ENCODE measurements around the gene DIMT1.

The DIMT1 gene

DNA sequence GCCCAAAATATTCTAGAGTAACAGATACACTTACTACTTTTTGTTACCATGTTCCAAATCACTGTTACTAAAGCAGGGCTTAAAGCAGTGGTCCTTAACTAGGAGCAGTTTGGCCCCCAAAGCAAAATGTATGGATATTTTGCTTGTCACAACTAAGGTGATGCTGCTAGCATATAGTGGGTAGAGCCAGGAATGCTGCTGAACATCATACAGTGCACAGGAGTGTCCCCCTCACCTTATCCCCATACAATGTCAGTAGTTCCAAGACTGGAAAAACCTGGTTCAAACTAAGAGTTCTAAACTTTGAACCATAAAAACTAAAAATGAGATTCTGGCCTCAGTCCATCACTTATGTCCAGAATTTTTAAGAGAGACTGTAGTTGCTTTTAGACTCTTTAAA is 28.1 kb downstream of the DIMT1 start:
- peaks cover 19 to 96% of the 10 kb centered on the region in 2 donors for H3K36me3 ChIP-seq (replicated peaks in 1 of 2; ENCODE audit: control insufficient read depth in 2 of 2, insufficient read depth in 2 of 2, low read length in 2 of 2)

DNA sequence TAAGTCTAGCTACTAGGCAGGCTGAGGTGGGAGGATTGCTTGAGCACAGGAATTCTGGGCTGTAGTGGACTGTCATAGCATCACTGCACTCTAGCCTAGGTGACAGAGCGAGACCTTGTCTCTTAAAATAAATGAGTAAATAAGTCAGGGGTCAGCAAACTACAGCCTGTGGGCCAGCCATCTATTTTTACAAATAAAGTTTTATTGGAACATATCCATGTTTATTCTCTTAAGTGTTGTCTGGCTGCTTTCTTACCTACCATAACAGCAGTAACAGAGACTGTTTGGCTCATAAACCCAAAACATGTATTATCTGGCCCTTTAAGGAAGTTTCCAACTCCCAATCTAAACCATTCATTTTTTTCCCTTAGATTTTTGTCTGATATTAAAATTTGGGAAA is 29.6 kb downstream of the DIMT1 start:
- H2AK5ac ChIP-seq (ENCODE audit: low read depth, low read length): no peak overlapping the region
- H3K27me3 ChIP-seq (ENCODE audit: control insufficient read depth in 3 of 3, insufficient read depth in 3 of 3, low read depth in 1 of 3, low read length in 3 of 3): no peaks in the 10 kb centered on the region
- H4K91ac ChIP-seq (ENCODE audit: low read depth, low read length, poor library complexity): no peak overlapping the region
- no peak overlapping the region for H3K4me3 ChIP-seq (ENCODE audit: low read length in 2 of 2)
- no peak overlapping the region for H3K14ac ChIP-seq (ENCODE audit: low read length)
- no peaks in the 10 kb centered on the region for H3K79me1 ChIP-seq (ENCODE audit: low read depth, low read length)
- H2BK120ac ChIP-seq (ENCODE audit: low read depth, low read length): no peak overlapping the region
- H4K8ac ChIP-seq (ENCODE audit: low read depth, low read length): no peak overlapping the region
- H2BK5ac ChIP-seq (ENCODE audit: low read length): no peak overlapping the region
- H2BK15ac ChIP-seq (ENCODE audit: low read length): no peak overlapping the region
- no peak overlapping the region for H2AFZ ChIP-seq (ENCODE audit: low read length)
- H3K4ac ChIP-seq (ENCODE audit: low read length): no peak overlapping the region
- H3K27ac ChIP-seq (replicated peaks; ENCODE audit: low read length): no peak overlapping the region
- DNase-seq (ENCODE audit: low spot score): no peak
- H3K36me3 ChIP-seq (replicated peaks in 1 of 2; ENCODE audit: control insufficient read depth in 2 of 2, insufficient read depth in 2 of 2, low read length in 2 of 2): peaks cover 13 to 91% of the 10 kb centered on the region in 2 donors
- WGBS, 2 donors (ENCODE audit: extremely low coverage in 2 of 2, insufficient read length in 2 of 2, insufficient replicate concordance in 1 of 2): no CpG with 5 or more reads among the region's 1 CpG
- H3K4me2 ChIP-seq (ENCODE audit: insufficient read depth, low read length, poor library complexity, severe bottlenecking): no peak overlapping the region
- no peaks in the 10 kb centered on the region for H3K4me1 ChIP-seq (ENCODE audit: control insufficient read depth in 2 of 2, insufficient read depth in 1 of 2, low read depth in 1 of 2, low read length in 2 of 2)
- H3K23ac ChIP-seq (ENCODE audit: low read depth, low read length, poor library complexity): no peak overlapping the region
- no peak overlapping the region for H3K18ac ChIP-seq (ENCODE audit: low read length)
- H2BK12ac ChIP-seq (ENCODE audit: low read length): no peak overlapping the region
- no peak overlapping the region for H3K9ac ChIP-seq (ENCODE audit: low read depth, low read length, poor library complexity)
- H3K9me3 ChIP-seq (replicated peaks in 1 of 2; ENCODE audit: control insufficient read depth in 2 of 2, insufficient read depth in 1 of 2, low read depth in 1 of 2, low read length in 2 of 2): no peaks in the 10 kb centered on the region

More for the DNA sequence above, 28.1 kb downstream of the DIMT1 start:
- no peak overlapping the region for H4K91ac ChIP-seq (ENCODE audit: low read depth, low read length, poor library complexity)
- H3K27ac ChIP-seq (replicated peaks; ENCODE audit: low read length): no peak overlapping the region
- H2AFZ ChIP-seq (ENCODE audit: low read length): no peak overlapping the region
- H3K4ac ChIP-seq (ENCODE audit: low read length): no peak overlapping the region
- H3K9me3 ChIP-seq (replicated peaks in 1 of 2; ENCODE audit: control insufficient read depth in 2 of 2, insufficient read depth in 1 of 2, low read depth in 1 of 2, low read length in 2 of 2): no peaks in the 10 kb centered on the region
- H3K4me3 ChIP-seq (ENCODE audit: low read length in 2 of 2): no peak overlapping the region
- H2BK15ac ChIP-seq (ENCODE audit: low read length): no peak overlapping the region
- no peak overlapping the region for H4K8ac ChIP-seq (ENCODE audit: low read depth, low read length)
- no peak overlapping the region for H3K23ac ChIP-seq (ENCODE audit: low read depth, low read length, poor library complexity)
- H3K14ac ChIP-seq (ENCODE audit: low read length): no peak overlapping the region
- no peak for DNase-seq (ENCODE audit: low spot score)
- no peak overlapping the region for H2BK12ac ChIP-seq (ENCODE audit: low read length)
- H2AK5ac ChIP-seq (ENCODE audit: low read depth, low read length): no peak overlapping the region
- H2BK5ac ChIP-seq (ENCODE audit: low read length): no peak overlapping the region
- no peak overlapping the region for H3K4me2 ChIP-seq (ENCODE audit: insufficient read depth, low read length, poor library complexity, severe bottlenecking)
- no peaks in the 10 kb centered on the region for H3K79me1 ChIP-seq (ENCODE audit: low read depth, low read length)
- H3K9ac ChIP-seq (ENCODE audit: low read depth, low read length, poor library complexity): no peak overlapping the region
- H3K27me3 ChIP-seq (ENCODE audit: control insufficient read depth in 3 of 3, insufficient read depth in 3 of 3, low read depth in 1 of 3, low read length in 3 of 3): no peaks in the 10 kb centered on the region
- no peak overlapping the region for H2BK120ac ChIP-seq (ENCODE audit: low read depth, low read length)
- H3K18ac ChIP-seq (ENCODE audit: low read length): no peak overlapping the region
- H3K4me1 ChIP-seq (ENCODE audit: control insufficient read depth in 2 of 2, insufficient read depth in 1 of 2, low read depth in 1 of 2, low read length in 2 of 2): no peaks in the 10 kb centered on the region

DNA sequence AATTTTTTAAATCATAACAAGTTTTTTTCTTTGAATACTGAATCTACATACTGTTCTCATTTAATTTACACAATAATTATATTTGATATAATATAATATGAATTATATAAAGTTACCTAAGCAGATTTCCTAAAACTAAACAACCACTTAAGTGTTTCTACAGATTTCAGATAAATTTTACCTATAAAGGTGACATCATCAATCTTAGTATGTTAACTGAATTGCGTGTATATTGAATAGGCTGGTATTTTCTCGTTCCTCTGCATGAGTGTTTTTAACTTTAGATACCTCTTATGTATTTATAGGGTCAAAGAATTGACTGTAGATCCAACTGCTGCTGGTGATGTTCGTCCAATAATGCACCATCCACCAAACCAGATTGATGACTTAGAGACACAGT is 30.3 kb downstream of the DIMT1 start:
- H3K18ac ChIP-seq (ENCODE audit: low read length): no peak overlapping the region
- no peak overlapping the region for H2BK5ac ChIP-seq (ENCODE audit: low read length)
- DNase-seq (ENCODE audit: low spot score): no peak
- no peak overlapping the region for H2BK12ac ChIP-seq (ENCODE audit: low read length)
- no peak overlapping the region for H2BK15ac ChIP-seq (ENCODE audit: low read length)
- no peaks in the 10 kb centered on the region for H3K27me3 ChIP-seq (ENCODE audit: control insufficient read depth in 3 of 3, insufficient read depth in 3 of 3, low read depth in 1 of 3, low read length in 3 of 3)
- no peaks in the 10 kb centered on the region for H3K4me1 ChIP-seq (ENCODE audit: control insufficient read depth in 2 of 2, insufficient read depth in 1 of 2, low read depth in 1 of 2, low read length in 2 of 2)
- no peak overlapping the region for H3K4me3 ChIP-seq (ENCODE audit: low read length in 2 of 2)
- no peak overlapping the region for H2AFZ ChIP-seq (ENCODE audit: low read length)
- H2AK5ac ChIP-seq (ENCODE audit: low read depth, low read length): no peak overlapping the region
- no peak overlapping the region for H3K27ac ChIP-seq (replicated peaks; ENCODE audit: low read length)
- no peaks in the 10 kb centered on the region for H3K79me1 ChIP-seq (ENCODE audit: low read depth, low read length)
- no peak overlapping the region for H4K8ac ChIP-seq (ENCODE audit: low read depth, low read length)
- no peak overlapping the region for H3K4me2 ChIP-seq (ENCODE audit: insufficient read depth, low read length, poor library complexity, severe bottlenecking)
- H3K9me3 ChIP-seq (replicated peaks in 1 of 2; ENCODE audit: control insufficient read depth in 2 of 2, insufficient read depth in 1 of 2, low read depth in 1 of 2, low read length in 2 of 2): no peaks in the 10 kb centered on the region
- no peak overlapping the region for H3K9ac ChIP-seq (ENCODE audit: low read depth, low read length, poor library complexity)
- no peak overlapping the region for H2BK120ac ChIP-seq (ENCODE audit: low read depth, low read length)
- H3K36me3 ChIP-seq (replicated peaks in 1 of 2; ENCODE audit: control insufficient read depth in 2 of 2, insufficient read depth in 2 of 2, low read length in 2 of 2): peaks cover 13 to 91% of the 10 kb centered on the region in 2 donors
- no peak overlapping the region for H4K91ac ChIP-seq (ENCODE audit: low read depth, low read length, poor library complexity)
- H3K23ac ChIP-seq (ENCODE audit: low read depth, low read length, poor library complexity): no peak overlapping the region
- no CpG with 5 or more reads among the region's 3 CpGs for WGBS, 2 donors (ENCODE audit: extremely low coverage in 2 of 2, insufficient read length in 2 of 2, insufficient replicate concordance in 1 of 2)
- no peak overlapping the region for H3K4ac ChIP-seq (ENCODE audit: low read length)
- no peak overlapping the region for H3K14ac ChIP-seq (ENCODE audit: low read length)

DNA sequence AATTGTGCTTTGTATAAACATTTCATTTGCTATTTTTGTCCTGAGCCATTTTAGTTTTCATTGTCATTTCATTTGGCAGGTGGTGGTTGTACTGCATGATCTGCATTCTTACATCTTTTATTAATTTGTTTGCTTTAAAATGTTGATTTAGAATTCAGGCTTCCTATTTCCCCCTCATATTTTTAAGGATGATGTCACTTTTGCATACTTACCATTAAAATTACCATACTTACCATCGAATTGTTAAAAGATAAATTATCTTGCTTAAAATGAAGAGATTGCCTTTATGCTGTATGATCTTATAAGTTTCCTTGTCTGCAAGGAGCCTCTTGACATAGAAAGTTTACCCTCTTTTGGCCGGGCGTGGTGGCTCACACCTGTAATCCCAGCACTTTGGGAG is 31.1 kb downstream of the DIMT1 start:
- Histone ChIP-seq H4K91ac (ENCODE audit: low read depth, low read length, poor library complexity) (no peak overlapping the region), H3K4ac (ENCODE audit: low read length) (no peak overlapping the region), H3K4me2 (ENCODE audit: insufficient read depth, low read length, poor library complexity, severe bottlenecking) (no peak overlapping the region), H3K9me3 (replicated peaks in 1 of 2; ENCODE audit: control insufficient read depth in 2 of 2, insufficient read depth in 1 of 2, low read depth in 1 of 2, low read length in 2 of 2) (no peaks in the 10 kb centered on the region), H2BK120ac (ENCODE audit: low read depth, low read length) (no peak overlapping the region), H4K8ac (ENCODE audit: low read depth, low read length) (no peak overlapping the region), H3K23ac (ENCODE audit: low read depth, low read length, poor library complexity) (no peak overlapping the region), H3K27ac (replicated peaks; ENCODE audit: low read length) (no peak overlapping the region), H2AFZ (ENCODE audit: low read length) (no peak overlapping the region), H3K9ac (ENCODE audit: low read depth, low read length, poor library complexity) (no peak overlapping the region), H2BK12ac (ENCODE audit: low read length) (no peak overlapping the region), H3K79me1 (ENCODE audit: low read depth, low read length) (no peaks in the 10 kb centered on the region), H2AK5ac (ENCODE audit: low read depth, low read length) (no peak overlapping the region), H2BK5ac (ENCODE audit: low read length) (no peak overlapping the region), H3K27me3 (ENCODE audit: control insufficient read depth in 3 of 3, insufficient read depth in 3 of 3, low read depth in 1 of 3, low read length in 3 of 3) (no peaks in the 10 kb centered on the region), H3K4me3 (ENCODE audit: low read length in 2 of 2) (no peak overlapping the region), H3K36me3 (replicated peaks in 1 of 2; ENCODE audit: control insufficient read depth in 2 of 2, insufficient read depth in 2 of 2, low read length in 2 of 2) (peaks cover 11 to 91% of the 10 kb centered on the region in 2 donors), H2BK15ac (ENCODE audit: low read length) (no peak overlapping the region), H3K4me1 (ENCODE audit: control insufficient read depth in 2 of 2, insufficient read depth in 1 of 2, low read depth in 1 of 2, low read length in 2 of 2) (no peaks in the 10 kb centered on the region), H3K14ac (ENCODE audit: low read length) (no peak overlapping the region), H3K18ac (ENCODE audit: low read length) (no peak overlapping the region)
- DNase-seq (ENCODE audit: low spot score): no peak
- no CpG with 5 or more reads among the region's 3 CpGs for WGBS, 2 donors (ENCODE audit: extremely low coverage in 2 of 2, insufficient read length in 2 of 2, insufficient replicate concordance in 1 of 2)

All from neuronal stem cell (in vitro differentiated cells).